ENCODE data around the gene HSPA1A. TPM values are rescaled to one million over a fixed set of nuclear protein-coding genes. Genes with fewer than 3 reads are reported as not detected.

HSPA1A gene
- total RNA-seq, 1 donor from 2014 or later: 271 TPM

GRCh38 chr6:31865205-31866118 lies 50.1 kb downstream of the HSPA1A start:
- no peak for TF ChIP-seq CTCF (IDR thresholded peaks at IDR 0.05; ENCODE audit: borderline replicate concordance)
- Histone ChIP-seq H3K4me1 (peaks cover 30% of the 10 kb centered on the region), H3K27ac (replicated peaks) (no peak overlapping the region), H3K4me3 (no peak overlapping the region), H3K36me3 (peaks cover 4% of the 10 kb centered on the region), H3K9me3 (replicated peaks) (no peaks in the 10 kb centered on the region), H3K27me3 (ENCODE audit: low read depth) (peaks cover 6% of the 10 kb centered on the region)
- DNase-seq: no peak
- intact Hi-C loops (cut with micrococcal nuclease): no loop called here

Other genes with a start within 250 kb of the HSPA1A start
- not detected for gene LTA, start 243.3 kb upstream of the HSPA1A start, total RNA-seq
- gene TNF, start 240.0 kb upstream of the HSPA1A start, total RNA-seq: 0.47 TPM
- 0.25 TPM for gene LTB, start 233.1 kb upstream of the HSPA1A start, total RNA-seq
- 6.5 TPM for gene LST1, start 229.3 kb upstream of the HSPA1A start, total RNA-seq
- gene NCR3, start 222.5 kb upstream of the HSPA1A start, total RNA-seq: not detected
- gene AIF1, start 200.3 kb upstream of the HSPA1A start, total RNA-seq: 15.2 TPM
- gene PRRC2A, start 194.8 kb upstream of the HSPA1A start, total RNA-seq: 82.4 TPM
- 260 TPM for gene BAG6, start 162.9 kb upstream of the HSPA1A start, total RNA-seq
- gene APOM, start 159.6 kb upstream of the HSPA1A start, total RNA-seq: 2.4 TPM
- 16.9 TPM for gene C6orf47, start 154.8 kb upstream of the HSPA1A start, total RNA-seq
- gene GPANK1, start 150.5 kb upstream of the HSPA1A start, total RNA-seq: 19.2 TPM
- 105 TPM for gene CSNK2B, start 149.5 kb upstream of the HSPA1A start, total RNA-seq
- gene LY6G5B, start 145.6 kb upstream of the HSPA1A start, total RNA-seq: 4.4 TPM
- 1.5 TPM for gene LY6G5C, start 134.5 kb upstream of the HSPA1A start, total RNA-seq
- gene ABHD16A, start 112.2 kb upstream of the HSPA1A start, total RNA-seq: 29.6 TPM
- not detected for gene LY6G6F, start 108.7 kb upstream of the HSPA1A start, total RNA-seq
- not detected for gene LY6G6D, start 100.2 kb upstream of the HSPA1A start, total RNA-seq
- gene LY6G6C, start 93.8 kb upstream of the HSPA1A start, total RNA-seq: not detected
- gene MPIG6B, start 92.2 kb upstream of the HSPA1A start, total RNA-seq: 0.19 TPM
- 36.1 TPM for gene DDAH2, start 86.2 kb upstream of the HSPA1A start, total RNA-seq
- gene CLIC1, start 79.0 kb upstream of the HSPA1A start, total RNA-seq: 78.0 TPM
- gene MSH5, start 75.5 kb upstream of the HSPA1A start, total RNA-seq: 1.3 TPM
- gene SAPCD1, start 52.9 kb upstream of the HSPA1A start, total RNA-seq: not detected
- 14.7 TPM for gene VWA7, start 38.2 kb upstream of the HSPA1A start, total RNA-seq
- gene VARS1, start 19.8 kb upstream of the HSPA1A start, total RNA-seq: 20.0 TPM
- 19.4 TPM for gene LSM2, start 8.6 kb upstream of the HSPA1A start, total RNA-seq
- gene HSPA1L, start 260 bp upstream of the HSPA1A start, total RNA-seq: 2.2 TPM
- gene HSPA1B, start 12.2 kb downstream of the HSPA1A start, total RNA-seq: 184 TPM
- 26.0 TPM for gene NEU1, start 47.3 kb downstream of the HSPA1A start, total RNA-seq
- gene SLC44A4, start 63.5 kb downstream of the HSPA1A start, total RNA-seq: 0.08 TPM
- 15.6 TPM for gene EHMT2, start 82.2 kb downstream of the HSPA1A start, total RNA-seq
- 3.5 TPM for gene ZBTB12, start 86.5 kb downstream of the HSPA1A start, total RNA-seq
- 9.7 TPM for gene C2, start 112.2 kb downstream of the HSPA1A start, total RNA-seq
- 3.7 TPM for gene CFB, start 130.6 kb downstream of the HSPA1A start, total RNA-seq
- 39.3 TPM for gene NELFE, start 143.4 kb downstream of the HSPA1A start, total RNA-seq
- gene SKIC2, start 143.6 kb downstream of the HSPA1A start, total RNA-seq: 32.9 TPM
- gene DXO, start 156.6 kb downstream of the HSPA1A start, total RNA-seq: 11.2 TPM
- gene C4A, start 166.5 kb downstream of the HSPA1A start, total RNA-seq: 76.2 TPM
- gene C4B, start 199.3 kb downstream of the HSPA1A start, total RNA-seq: 72.9 TPM
- gene CYP21A2, start 222.9 kb downstream of the HSPA1A start, total RNA-seq: 0.41 TPM